IMR-90 (cell line): ENCODE measurements around the gene KDM8. TPM values are rescaled to one million over a fixed set of nuclear protein-coding genes. Genes with fewer than 3 reads are reported as not detected.

Source experiments
- ATAC-seq: fragments of 200-7000 bp; cut with Tn5 transposase; 2 replicates; pipeline ENCODE4 v1.9.1; 2020; ENCODE audit warnings: low read depth, mild to moderate bottlenecking, moderate library complexity
- BruUV-seq: library from RNA; stranded (reverse); fragments of 400-500 nt; replicated peaks from 2 replicates; lab custom pipeline; 2021; lab: Mats Ljungman, UMichigan
- CTCF ChIA-PET: fragments of 300-600 bp; formaldehyde crosslinking; extraction: SDS; loops from one replicate; lab custom pipeline; 2021; ENCODE audit warnings: antibody characterized with exemption; lab: Yijun Ruan, JAX
- POLR2A ChIA-PET: fragments of 300-600 bp; sonication (Branson Sonifier 250); formaldehyde crosslinking; loops from one replicate; lab custom pipeline; 2022; ENCODE audit warnings: antibody characterized with exemption; ENCODE audit not compliant: unreplicated experiment; lab: Charles Lee
- DNase-seq: peaks from one replicate; pipeline ENCODE4 v3.0.0; 2013
- H2AFZ ChIP-seq: replicated peaks from 2 replicates; pipeline ENCODE3; 2013; ENCODE audit warnings: low read length, mild to moderate bottlenecking; ENCODE audit not compliant: poor library complexity
- H2AK5ac ChIP-seq: 2 replicates; pipeline ENCODE4 v1.6.1; 2013; ENCODE audit warnings: low read depth, low read length, inconsistent platforms
- H2AK9ac ChIP-seq: replicated peaks from 2 replicates; pipeline ENCODE3; 2013; ENCODE audit warnings: mild to moderate bottlenecking, low read depth, low read length, moderate library complexity; ENCODE audit not compliant: poor library complexity
- H2BK120ac ChIP-seq: 2 replicates; pipeline ENCODE4 v1.6.1; 2013; ENCODE audit warnings: low read depth, low read length, inconsistent platforms
- H2BK15ac ChIP-seq: 3 replicates; pipeline ENCODE4 v1.6.1; 2013; ENCODE audit warnings: low read depth, low read length, inconsistent platforms
- H2BK20ac ChIP-seq: 2 replicates; pipeline ENCODE4 v1.6.1; 2013; ENCODE audit warnings: low read depth, mild to moderate bottlenecking, inconsistent platforms, low read length, moderate library complexity
- H2BK5ac ChIP-seq: 2 replicates; pipeline ENCODE4 v1.6.1; 2013; ENCODE audit warnings: mild to moderate bottlenecking, low read depth, low read length, inconsistent platforms; ENCODE audit not compliant: poor library complexity, severe bottlenecking
- H3K14ac ChIP-seq: replicated peaks from 2 replicates; pipeline ENCODE4 v1.6.1; 2013; ENCODE audit warnings: low read depth, low read length, inconsistent platforms
- H3K18ac ChIP-seq: 2 replicates; pipeline ENCODE4 v1.6.1; 2013; ENCODE audit warnings: low read depth, low read length, control low read depth
- H3K23ac ChIP-seq: 2 replicates; pipeline ENCODE4 v1.6.1; 2013; ENCODE audit warnings: low read depth, low read length, inconsistent platforms
- H3K27ac ChIP-seq: 2 replicates; pipeline ENCODE4 v1.5.1; 2013; ENCODE audit warnings: mild to moderate bottlenecking, control low read depth, low read length; ENCODE audit not compliant: insufficient read depth
- H3K27me3 ChIP-seq: 2 replicates; pipeline ENCODE4 v1.6.1; 2013; ENCODE audit warnings: low read length; ENCODE audit not compliant: control insufficient read depth, insufficient read depth
- H3K36me3 ChIP-seq: 2 replicates; pipeline ENCODE4 v1.6.1; 2013; ENCODE audit warnings: low read length, mixed read lengths; ENCODE audit not compliant: control insufficient read depth, insufficient read depth
- H3K4ac ChIP-seq: 2 replicates; pipeline ENCODE4 v1.6.1; 2013; ENCODE audit warnings: low read depth, low read length, inconsistent platforms
- H3K4me1 ChIP-seq: 2 replicates; pipeline ENCODE4 v1.6.1; 2013; ENCODE audit warnings: low read length, mixed read lengths; ENCODE audit not compliant: control insufficient read depth, insufficient read depth
- H3K4me2 ChIP-seq: 2 replicates; pipeline ENCODE4 v1.6.1; 2013; ENCODE audit warnings: low read depth, mild to moderate bottlenecking, control low read depth, low read length, moderate library complexity
- H3K4me3 ChIP-seq: 2 replicates; pipeline ENCODE4 v1.5.1; 2013; ENCODE audit warnings: low read depth, mild to moderate bottlenecking, control low read depth, low read length, moderate library complexity; ENCODE audit not compliant: insufficient read depth
- H3K56ac ChIP-seq: 2 replicates; pipeline ENCODE4 v1.6.1; 2013; ENCODE audit warnings: low read length, inconsistent platforms; ENCODE audit not compliant: insufficient read depth; ENCODE audit errors: extremely low read depth
- H3K79me1 ChIP-seq, 2 experiments: 2 replicates each; pipeline ENCODE4 v1.6.1; 2013; ENCODE audit warnings: low read length in 2 of 2, inconsistent platforms in 1 of 2, low read depth in 1 of 2
- H3K9ac ChIP-seq: 2 replicates; pipeline ENCODE4 v1.6.1; 2013; ENCODE audit warnings: low read depth, low read length, control low read depth
- H3K9me1 ChIP-seq: 2 replicates; pipeline ENCODE4 v1.6.1; 2013; ENCODE audit warnings: low read length, inconsistent platforms; ENCODE audit not compliant: insufficient read depth
- H3K9me3 ChIP-seq: 2 replicates; pipeline ENCODE4 v1.6.1; 2013; ENCODE audit warnings: low read length; ENCODE audit not compliant: control insufficient read depth, insufficient read depth
- H4K20me1 ChIP-seq: 2 replicates; pipeline ENCODE4 v1.6.1; 2013; ENCODE audit warnings: low read length, inconsistent platforms; ENCODE audit not compliant: insufficient read depth
- H4K5ac ChIP-seq: 2 replicates; pipeline ENCODE4 v1.6.1; 2013; ENCODE audit warnings: mild to moderate bottlenecking, low read depth, low read length, control low read depth
- H4K8ac ChIP-seq, 2 experiments: 2 replicates each; pipeline ENCODE4 v1.6.1; 2013; ENCODE audit warnings: low read depth in 2 of 2, low read length in 2 of 2, control low read depth in 1 of 2, inconsistent platforms in 1 of 2
- H4K91ac ChIP-seq: 2 replicates; pipeline ENCODE4 v1.6.1; 2013; ENCODE audit warnings: low read depth, low read length, inconsistent platforms; ENCODE audit not compliant: insufficient read depth
- BHLHE40 ChIP-seq: fragments of 150-350 bp; IDR thresholded peaks from 2 replicates; pipeline ENCODE4 v1.6.1; 2016; ENCODE audit warnings: mild to moderate bottlenecking, low read depth, low read length
- CEBPB ChIP-seq: IDR thresholded peaks from 2 replicates; pipeline ENCODE4 v1.6.1; 2012; ENCODE audit warnings: low read depth, low read length, improper control_type of control experiment
- CHD1 ChIP-seq: IDR thresholded peaks from 2 replicates; pipeline ENCODE4 v1.6.1; 2012; ENCODE audit warnings: low read depth, low read length, improper control_type of control experiment
- CTCF ChIP-seq: conservative IDR thresholded peaks from 2 replicates; pipeline ENCODE4 v1.5.1; 2012; ENCODE audit warnings: mild to moderate bottlenecking, low read depth, low read length, improper control_type of control experiment
- MXI1 ChIP-seq: IDR thresholded peaks from 2 replicates; pipeline ENCODE4 v1.6.1; 2012; ENCODE audit warnings: low read depth, mild to moderate bottlenecking, low read length, moderate library complexity, borderline replicate concordance
- NFE2L2 ChIP-seq: fragments of 150-350 bp; IDR thresholded peaks from 2 replicates; pipeline ENCODE4 v1.6.1; 2016; ENCODE audit warnings: low read depth, mild to moderate bottlenecking, low read length
- POLR2A ChIP-seq: IDR thresholded peaks from 2 replicates; pipeline ENCODE4 v1.6.1; 2012; ENCODE audit warnings: mild to moderate bottlenecking, low read depth, low read length
- RCOR1 ChIP-seq: IDR thresholded peaks from 2 replicates; pipeline ENCODE4 v1.6.1; 2012; ENCODE audit warnings: mild to moderate bottlenecking, low read length, improper control_type of control experiment; ENCODE audit not compliant: insufficient replicate concordance
- SMC3 ChIP-seq: fragments of 150-350 bp; IDR thresholded peaks from 2 replicates; pipeline ENCODE4 v1.6.1; 2016; ENCODE audit warnings: low read depth, mild to moderate bottlenecking, antibody characterized with exemption, low read length, moderate library complexity
- USF2 ChIP-seq: fragments of 150-350 bp; IDR thresholded peaks from 2 replicates; pipeline ENCODE4 v1.6.1; 2017; ENCODE audit warnings: mild to moderate bottlenecking, antibody characterized with exemption, low read length, low read depth
- WGBS, 2 experiments: methylation state at CpG; one replicate each; pipeline versions ENCODE4 v1.1.5 to v1.1.7; 2013; ENCODE audit warnings: missing lambda C conversion rate in 2 of 2; ENCODE audit not compliant: insufficient read length in 1 of 2; ENCODE audit errors: extremely low coverage in 2 of 2; 5-methylcytosine and 5-hydroxymethylcytosine counted together
- dilution Hi-C: fragments of 300-500 bp; cut with HindIII; formaldehyde crosslinking; loops from one replicate; pipeline ENCODE4 v1.14.3; 2018; ENCODE audit warnings: low sequenced_read_pairs; ENCODE audit not compliant: unreplicated experiment
- in situ Hi-C: fragments of 300-500 bp; cut with MboI; formaldehyde crosslinking; loops from 3 replicates; pipeline ENCODE4 v1.14.3; 2019; ENCODE audit warnings: low sequenced_read_pairs, inconsistent platforms, mixed read lengths
- intact Hi-C: fragments of 100-400 bp; cut with micrococcal nuclease; formaldehyde crosslinking; loops from 2 replicates; pipeline ENCODE4 v1.10.0; 2022
- polyA plus RNA-seq, 3 experiments: library from polyadenylated mRNA; depleted of rRNA; stranded (reverse); fragments of >200 nt; gene quantifications; 2 replicates each; pipeline ENCODE4 v1.2.3, GENCODE V29; 2012; ENCODE audit warnings: low replicate concordance in 1 of 3
- total RNA-seq: library from RNA; depleted of rRNA; stranded (reverse); fragments of >200 nt; gene quantifications from 2 replicates; pipeline ENCODE4 v1.2.3, GENCODE V29; 2012

The KDM8 gene
- total and polyA plus RNA-seq, 2 of the 4 experiments (the other 2 are of a cell fraction) = 3.2 to 3.8 TPM

GRCh38 chr16:27267037-27267677, 63.8 kb downstream of the KDM8 start (continued):
- no peak for TF ChIP-seq BHLHE40

- Histone ChIP-seq H3K4ac (peak within 1 kb of the TSS; percentile 99), H2BK5ac (peak within 1 kb of the TSS; percentile 93), H2BK20ac (peak within 1 kb of the TSS; percentile 12; the same call in 1 of the 2 replicates), H3K4me2 (peak within 1 kb of the TSS; percentile 96), H3K27ac (peak within 1 kb of the TSS; percentile 94), H3K36me3 (no peaks in the 10 kb centered on the region), H2AK5ac (peak within 1 kb of the TSS; percentile 87), H4K91ac (peak within 1 kb of the TSS; percentile 99), H4K8ac (peak within 1 kb of the TSS; percentile 100), H3K79me1 (peaks cover 20 to 43% of the 10 kb centered on the region in 2 experiments), H2BK120ac (peak within 1 kb of the TSS; percentile 92), H3K9me3 (no peaks in the 10 kb centered on the region), H4K5ac (peak within 1 kb of the TSS; percentile 98), H3K9me1 (peaks cover 17% of the 10 kb centered on the region), H2AFZ (peak within 1 kb of the TSS; percentile 97), H3K27me3 (no peaks in the 10 kb centered on the region), H3K23ac (peak within 1 kb of the TSS; percentile 89), H2AK9ac (peak within 1 kb of the TSS; percentile 96), H2BK15ac (peak within 1 kb of the TSS; percentile 81; the same call in 1 of the 3 replicates), H3K18ac (peak within 1 kb of the TSS; percentile 94), H3K14ac (peak within 1 kb of the TSS; percentile 99), H3K4me1 (peaks cover 4% of the 10 kb centered on the region), H3K56ac (peak within 1 kb of the TSS; percentile 45; the same call in 1 of the 2 replicates), H4K20me1 (no peaks in the 10 kb centered on the region), H3K4me3 (peak within 1 kb of the TSS; percentile 67), H3K9ac (peak within 1 kb of the TSS; percentile 79)
- no TSS peak for BruUV-seq
- intact Hi-C loops (loop anchor here (5.0 kb wide), 1 partner anchor 44 kb away; the partner anchor contains the start of gene IL4R), in situ Hi-C loops (loop anchor here (5.0 kb wide), 1 partner anchor 44 kb away; the partner anchor contains the start of gene IL4R), dilution Hi-C loops (no loop called here)
- DNase-seq = peak; percentile 96
- ChIA-PET CTCF (no interaction called here), POLR2A (interaction anchor here (0.7 kb wide), 1 partner anchor 26 kb away, joined by 3 read pairs; no protein-coding TSS in a partner anchor)
- peak; percentile 98 for ATAC-seq
- WGBS, 2 experiments = 2% methylated on average over 28 of the region's 58 CpGs; no CpG with 5 or more reads in 1 of the 2 experiments
- 0 out of 2 replicates have a peak, but pooled peaks have one; percentile 11 for TF ChIP-seq SMC3
- no peak for TF ChIP-seq CHD1
- peak; percentile 91 for TF ChIP-seq POLR2A
- no peak for TF ChIP-seq RCOR1
- peak; percentile 85 for TF ChIP-seq CEBPB
- TF ChIP-seq BHLHE40 = no peak
- no peak for TF ChIP-seq NFE2L2
- TF ChIP-seq CTCF = peak; percentile 19
- peak; percentile 7; the same call in 1 of the 2 replicates for TF ChIP-seq USF2
- peak; percentile 26; the same call in 1 of the 2 replicates for TF ChIP-seq MXI1
Observed at GRCh38 chr16:27268376-27269299, 65.3 kb downstream of the KDM8 start, which contains the start of gene NSMCE1. NSMCE1 (minus strand) TSS chr16:27268772; CDS start chr16:27257570, 11,202 bp downstream.
